MCF 10A (cell line): ENCODE measurements around the gene CTSS. TPM values are rescaled to one million over a fixed set of nuclear protein-coding genes. Genes with fewer than 3 reads are reported as not detected.

ENCODE experiments used
- BruUV-seq: library from RNA; stranded (reverse); fragments of 400-500 nt; replicated peaks from 2 replicates; lab custom pipeline; 2021; lab: Mats Ljungman, UMichigan
- CTCF ChIA-PET: fragments of 300-600 bp; sonication (Branson Sonifier 250); formaldehyde crosslinking; extraction: SDS; loops from one replicate; lab custom pipeline; 2021; ENCODE audit warnings: antibody characterized with exemption, inconsistent platforms; lab: Yijun Ruan, JAX
- POLR2A ChIA-PET: fragments of 300-600, 350-650 bp; sonication (Branson Sonifier 250); formaldehyde crosslinking; extraction: SDS; loops from one replicate; lab custom pipeline; 2020; ENCODE audit warnings: antibody characterized with exemption, inconsistent platforms; lab: Yijun Ruan, JAX
- DNase-seq: peaks from one replicate; pipeline ENCODE4 v3.0.0-alpha.2; 2018; ENCODE audit not compliant: unreplicated experiment
- H3K27ac Mint-ChIP-seq: one replicate; pipeline ENCODE4 v1.8.0; 2022; ENCODE audit warnings: mild to moderate bottlenecking, low read depth, mixed read lengths; ENCODE audit not compliant: unreplicated experiment
- H3K27me3 Mint-ChIP-seq: one replicate; pipeline ENCODE4 v1.8.0; 2022; ENCODE audit warnings: mixed read lengths; ENCODE audit not compliant: insufficient read depth, unreplicated experiment
- H3K36me3 Mint-ChIP-seq: one replicate; pipeline ENCODE4 v1.8.0; 2022; ENCODE audit warnings: mild to moderate bottlenecking, moderate library complexity, mixed read lengths; ENCODE audit not compliant: insufficient read depth, unreplicated experiment
- H3K4me1 Mint-ChIP-seq: one replicate; pipeline ENCODE4 v1.8.0; 2022; ENCODE audit warnings: mixed read lengths; ENCODE audit not compliant: insufficient read depth, unreplicated experiment
- H3K4me3 Mint-ChIP-seq: one replicate; pipeline ENCODE4 v1.8.0; 2022; ENCODE audit warnings: mild to moderate bottlenecking, moderate library complexity, mixed read lengths; ENCODE audit not compliant: unreplicated experiment
- H3K9me3 Mint-ChIP-seq: one replicate; pipeline ENCODE4 v1.8.0; 2022; ENCODE audit warnings: mixed read lengths; ENCODE audit not compliant: unreplicated experiment
- intact Hi-C: fragments of 100-400 bp; cut with micrococcal nuclease; formaldehyde crosslinking; loops from 2 replicates; pipeline ENCODE4 v1.14.1; 2022
- total RNA-seq: library from RNA; stranded (reverse); gene quantifications from 2 replicates; pipeline ENCODE4 v1.2.3, GENCODE V29; 2022
- TF ChIP-seq, protein P1 (sequence below): fragments of 200-600 bp; IDR thresholded peaks from one replicate; pipeline ENCODE4 v1.8.0; 2022; ENCODE audit warnings: antibody characterized with exemption, mild to moderate bottlenecking; ENCODE audit not compliant: unreplicated experiment

CTSS gene
- total RNA-seq, 1 experiment from 2014 or later = 0.75 TPM

DNA sequence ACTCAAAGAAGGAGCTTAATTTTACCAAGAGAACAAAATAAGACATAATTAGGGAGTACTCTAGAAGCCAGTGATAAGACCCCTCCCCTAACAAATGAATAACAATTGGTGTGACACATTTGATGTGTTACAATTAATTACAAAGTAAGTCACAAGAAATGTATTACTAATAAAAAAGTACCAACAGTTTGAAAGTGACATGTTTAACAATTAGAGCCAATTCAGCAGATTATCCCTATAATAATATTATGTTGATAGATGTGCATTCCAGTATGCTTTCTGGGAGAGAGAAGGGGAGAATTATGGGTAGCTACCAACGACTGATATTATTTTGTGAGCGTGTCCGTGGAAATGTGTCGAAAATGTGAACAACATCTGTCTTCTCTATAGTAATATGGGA, 23.4 kb upstream of the CTSS start:
- DNase-seq = no peak
- no peaks in the 10 kb centered on the region for H3K9me3 Mint-ChIP-seq
- TF ChIP-seq, protein P1, sequence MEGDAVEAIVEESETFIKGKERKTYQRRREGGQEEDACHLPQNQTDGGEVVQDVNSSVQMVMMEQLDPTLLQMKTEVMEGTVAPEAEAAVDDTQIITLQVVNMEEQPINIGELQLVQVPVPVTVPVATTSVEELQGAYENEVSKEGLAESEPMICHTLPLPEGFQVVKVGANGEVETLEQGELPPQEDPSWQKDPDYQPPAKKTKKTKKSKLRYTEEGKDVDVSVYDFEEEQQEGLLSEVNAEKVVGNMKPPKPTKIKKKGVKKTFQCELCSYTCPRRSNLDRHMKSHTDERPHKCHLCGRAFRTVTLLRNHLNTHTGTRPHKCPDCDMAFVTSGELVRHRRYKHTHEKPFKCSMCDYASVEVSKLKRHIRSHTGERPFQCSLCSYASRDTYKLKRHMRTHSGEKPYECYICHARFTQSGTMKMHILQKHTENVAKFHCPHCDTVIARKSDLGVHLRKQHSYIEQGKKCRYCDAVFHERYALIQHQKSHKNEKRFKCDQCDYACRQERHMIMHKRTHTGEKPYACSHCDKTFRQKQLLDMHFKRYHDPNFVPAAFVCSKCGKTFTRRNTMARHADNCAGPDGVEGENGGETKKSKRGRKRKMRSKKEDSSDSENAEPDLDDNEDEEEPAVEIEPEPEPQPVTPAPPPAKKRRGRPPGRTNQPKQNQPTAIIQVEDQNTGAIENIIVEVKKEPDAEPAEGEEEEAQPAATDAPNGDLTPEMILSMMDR = no peak
- no peak overlapping the region for H3K27ac Mint-ChIP-seq
- ChIA-PET POLR2A (no interaction called here), CTCF (interaction anchor here (0.7 to 2.0 kb wide), 2 partner anchors 209 to 228 kb away, joined by 3 to 8 read pairs; partner anchors contain the start of gene MCL1)
- no peaks in the 10 kb centered on the region for H3K27me3 Mint-ChIP-seq
- BruUV-seq = no TSS peak
- H3K4me1 Mint-ChIP-seq = no peaks in the 10 kb centered on the region
- H3K36me3 Mint-ChIP-seq = peaks cover 14% of the 10 kb centered on the region
- H3K4me3 Mint-ChIP-seq = no peak overlapping the region
- intact Hi-C loops = no loop called here

DNA sequence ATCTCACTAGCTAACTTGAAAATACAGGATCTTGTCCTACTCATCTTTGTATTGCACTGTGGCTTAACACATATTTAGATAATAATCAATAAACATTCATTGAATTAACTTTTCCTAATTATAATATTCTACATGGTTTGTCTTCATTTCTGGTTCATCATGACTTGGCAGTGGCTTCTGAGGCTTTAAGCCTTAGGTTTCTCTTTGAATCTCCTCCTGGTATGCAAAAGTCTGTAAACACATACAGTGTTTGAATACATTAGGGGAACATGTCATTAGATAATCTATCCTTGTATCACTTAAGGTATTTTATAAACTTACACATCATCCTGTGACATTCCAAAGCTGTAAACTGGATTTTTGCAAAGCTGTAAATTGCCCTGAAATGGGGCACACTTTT, 21.9 kb upstream of the CTSS start:
- intact Hi-C loops = no loop called here
- Mint-ChIP-seq H3K27ac (no peak overlapping the region), H3K27me3 (no peaks in the 10 kb centered on the region), H3K36me3 (peaks cover 8% of the 10 kb centered on the region), H3K4me3 (no peak overlapping the region), H3K9me3 (no peaks in the 10 kb centered on the region), H3K4me1 (no peaks in the 10 kb centered on the region)
- TF ChIP-seq, protein P1 = no peak
- ChIA-PET POLR2A (interaction anchor here (0.5 to 1.2 kb wide), 6 partner anchors 9 to 525 kb away, joined by 3 to 4 read pairs (median 3); partner anchors contain the start of gene GOLPH3L), CTCF (interaction anchor here (0.5 to 0.6 kb wide), 2 partner anchors 165 to 411 kb away, joined by 3 to 4 read pairs; no protein-coding TSS in a partner anchor)
- no TSS peak for BruUV-seq
- DNase-seq = no peak

DNA sequence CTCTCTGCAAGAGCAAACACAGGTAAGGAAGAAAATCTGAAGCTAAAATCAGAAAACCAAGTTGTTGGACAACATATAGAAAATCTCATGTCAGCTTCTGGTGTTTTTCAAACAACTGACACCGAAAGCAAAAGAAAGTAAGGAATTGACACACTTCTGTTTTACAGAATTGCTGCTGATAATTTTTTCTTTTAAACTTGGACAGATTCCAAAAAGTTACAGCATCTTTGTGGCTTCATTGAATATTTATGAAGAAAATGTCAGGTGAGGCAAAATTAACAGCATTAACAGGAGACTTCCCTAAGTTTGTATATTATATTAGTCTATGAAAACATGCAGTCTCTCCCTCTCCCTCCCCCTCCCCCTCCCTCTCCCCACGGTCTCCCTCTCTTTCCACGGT, 14.9 kb upstream of the CTSS start:
- BruUV-seq = no TSS peak
- no peak overlapping the region for H3K27ac Mint-ChIP-seq
- DNase-seq = no peak
- no peaks in the 10 kb centered on the region for H3K27me3 Mint-ChIP-seq
- H3K4me3 Mint-ChIP-seq = no peak overlapping the region
- ChIA-PET POLR2A (interaction anchor here (0.7 kb wide), 1 partner anchor 199 kb away, joined by 3 read pairs; no protein-coding TSS in a partner anchor), CTCF (no interaction called here)
- intact Hi-C loops = no loop called here
- no peaks in the 10 kb centered on the region for H3K4me1 Mint-ChIP-seq
- no peaks in the 10 kb centered on the region for H3K9me3 Mint-ChIP-seq
- TF ChIP-seq, protein P1 = no peak
- H3K36me3 Mint-ChIP-seq = no peaks in the 10 kb centered on the region

DNA sequence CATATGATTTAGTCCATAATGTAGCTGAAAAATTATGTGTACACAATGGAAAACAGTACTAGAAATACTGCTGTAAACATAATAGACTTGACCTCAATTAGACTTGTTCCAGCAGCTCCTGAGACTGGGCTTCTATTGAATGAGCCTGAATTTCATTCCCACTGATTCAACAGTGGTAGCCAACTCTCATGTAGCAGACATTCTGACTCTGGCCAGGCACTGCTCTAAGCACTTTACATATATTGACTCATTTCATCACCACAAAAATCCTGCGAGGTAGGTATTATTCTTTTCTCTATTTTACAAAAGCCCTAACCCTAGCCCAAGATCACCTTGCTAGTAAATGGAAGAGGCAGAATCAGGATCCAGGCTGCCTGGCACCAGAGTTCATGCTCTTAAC, 12.8 kb upstream of the CTSS start:
- TF ChIP-seq, protein P1 = no peak
- no peaks in the 10 kb centered on the region for H3K9me3 Mint-ChIP-seq
- H3K36me3 Mint-ChIP-seq = no peaks in the 10 kb centered on the region
- H3K4me3 Mint-ChIP-seq = no peak overlapping the region
- BruUV-seq = no TSS peak
- H3K27ac Mint-ChIP-seq = no peak overlapping the region
- DNase-seq = no peak
- H3K4me1 Mint-ChIP-seq = no peaks in the 10 kb centered on the region
- intact Hi-C loops = no loop called here
- no peaks in the 10 kb centered on the region for H3K27me3 Mint-ChIP-seq
- POLR2A ChIA-PET = interaction anchor here (0.5 to 2.4 kb wide), 2 partner anchors 26 to 81 kb away, joined by 3 to 7 read pairs; partner anchors contain the start of gene GOLPH3L
- CTCF ChIA-PET = interaction anchor here (0.7 kb wide), 1 partner anchor 10 kb away, joined by 4 read pairs; no protein-coding TSS in a partner anchor
